ENCODE results near the gene KIF26A. TPM values are rescaled to one million over a fixed set of nuclear protein-coding genes. Genes with fewer than 3 reads are reported as not detected.
A peak's percentile ranks its signal among the peaks of the same experiment; 100 is the strongest.

Gene KIF26A
- total and polyA plus RNA-seq, 2 of the 13 experiments (the other 11 are each of a cell fraction or from before 2014, with no cell fraction given), result not detected

- ChIA-PET CTCF (ENCODE audit: low intra/inter-chr PET ratio, low total read pairs) (no interaction called here), POLR2A (no interaction called here)
- FAIRE-seq, result no peak
- intact Hi-C loops (cut with micrococcal nuclease; ENCODE audit: unreplicated experiment), result no loop called here
- Histone ChIP-seq H2AFZ (ENCODE audit: low read length) (no peak overlapping the region), H3K36me3 (replicated peaks in 1 of 2; ENCODE audit: control insufficient read depth in 1 of 2, insufficient read depth in 2 of 2, low read length in 2 of 2) (no peaks in the 10 kb centered on the region), H3K9me3 (ENCODE audit: low read length) (no peaks in the 10 kb centered on the region), H3K27ac (ENCODE audit: extremely low read length, insufficient read depth, low read length) (no peak overlapping the region), H3K4me2 (ENCODE audit: low read depth, low read length) (no peak overlapping the region), H3K9ac (ENCODE audit: insufficient read depth, low read depth, low read length) (no peak overlapping the region), H3K27me3 (ENCODE audit: control insufficient read depth in 1 of 2, insufficient read depth in 2 of 2, low read length in 2 of 2) (peaks cover 2 to 20% of the 10 kb centered on the region in 2 experiments; a peak in 4 of 5 replicates), H3K4me1 (ENCODE audit: insufficient read depth, low read length) (peaks cover 11% of the 10 kb centered on the region), H4K20me1 (ENCODE audit: insufficient read depth, low read length) (no peaks in the 10 kb centered on the region), H3K4me3 (replicated peaks in 1 of 3; ENCODE audit: insufficient read depth in 1 of 3, low read depth in 2 of 3, low read length in 3 of 3) (no peak overlapping the region), H3K79me2 (ENCODE audit: insufficient read depth, low read length) (no peaks in the 10 kb centered on the region)
- in situ Hi-C loops (cut with HindIII; ENCODE audit: extremely low pct_ligation_motif_present, low pct_unique_long_range_greater_than_20kb), result no loop called here
- BruUV-seq (replicated peaks), result no TSS peak
- WGBS (ENCODE audit: low lambda C conversion rate), result 3% methylated on average over 7 of the region's 15 CpGs
- DNase-seq (ENCODE audit: low spot score), result peak; percentile 33
- peak; percentile 86 for ATAC-seq
- TF ChIP-seq ASH2L (IDR thresholded peaks at IDR 0.05; ENCODE audit: insufficient read length, low read depth, low read length), result no peak
- TF ChIP-seq ZNF670 (CRISPR knock-in tag; IDR thresholded peaks at IDR 0.05; ENCODE audit: borderline replicate concordance), result no peak
- no peak for TF ChIP-seq ZNF549 (CRISPR knock-in tag; IDR thresholded peaks at IDR 0.05)
- no peak for TF ChIP-seq ARNT2 (CRISPR knock-in tag; IDR thresholded peaks at IDR 0.05; ENCODE audit: low read depth)
- TF ChIP-seq ZNF251 (CRISPR knock-in tag; IDR thresholded peaks at IDR 0.05), result no peak
- TF ChIP-seq PHF8 (CRISPR knock-in tag; IDR thresholded peaks at IDR 0.05), result no peak
- TF ChIP-seq ZSCAN9 (CRISPR knock-in tag; IDR thresholded peaks at IDR 0.05; ENCODE audit: borderline replicate concordance), result no peak
- no peak for TF ChIP-seq NCOA1 (CRISPR knock-in tag; IDR thresholded peaks at IDR 0.05)
- no peak for TF ChIP-seq E2F5 (CRISPR knock-in tag; conservative IDR thresholded peaks at IDR 0.05)
- TF ChIP-seq NR1H2 (CRISPR knock-in tag; IDR thresholded peaks at IDR 0.05; ENCODE audit: borderline replicate concordance, low read depth), result no peak
- TF ChIP-seq SMC3 (IDR thresholded peaks at IDR 0.05; ENCODE audit: low read length), result no peak
- no peak for TF ChIP-seq ZBTB7A (CRISPR knock-in tag; IDR thresholded peaks at IDR 0.05)
- TF ChIP-seq ZNF256 (CRISPR knock-in tag; conservative IDR thresholded peaks at IDR 0.05), result no peak
- TF ChIP-seq ZNF713 (CRISPR knock-in tag; IDR thresholded peaks at IDR 0.05), result no peak
- no peak for TF ChIP-seq SRY (CRISPR knock-in tag; IDR thresholded peaks at IDR 0.05)
- no peak for TF ChIP-seq ATF7-NPFF (CRISPR knock-in tag; IDR thresholded peaks at IDR 0.05; ENCODE audit: low read depth)
- TF ChIP-seq HDAC1 (CRISPR knock-in tag; IDR thresholded peaks at IDR 0.05), result no peak
- no peak for TF ChIP-seq MIER3 (CRISPR knock-in tag; IDR thresholded peaks at IDR 0.05; ENCODE audit: borderline replicate concordance)
- TF ChIP-seq HNRNPLL (IDR thresholded peaks at IDR 0.05; ENCODE audit: low read depth, low read length, poor library complexity, severe bottlenecking), result peak; percentile 18
- no peak for TF ChIP-seq ISL2 (CRISPR knock-in tag; IDR thresholded peaks at IDR 0.05)
- peak; percentile 47; the same call in 1 of the 2 replicates for TF ChIP-seq ZNF263 (CRISPR knock-in tag; IDR thresholded peaks at IDR 0.05)
- TF ChIP-seq DMAP1 (CRISPR knock-in tag; IDR thresholded peaks at IDR 0.05), result no peak
- no peak for TF ChIP-seq SOX6 (IDR thresholded peaks at IDR 0.05)
- no peak for TF ChIP-seq SOX6 (CRISPR knock-in tag; IDR thresholded peaks at IDR 0.05)
- no peak for TF ChIP-seq PLRG1 (conservative IDR thresholded peaks at IDR 0.05)
- TF ChIP-seq GATAD1 (CRISPR knock-in tag; IDR thresholded peaks at IDR 0.05), result no peak
- no peak for TF ChIP-seq NFATC3 (CRISPR knock-in tag; IDR thresholded peaks at IDR 0.05)
- no peak for TF ChIP-seq ZNF605 (CRISPR knock-in tag; IDR thresholded peaks at IDR 0.05)
- TF ChIP-seq SP5 (CRISPR knock-in tag; IDR thresholded peaks at IDR 0.05; ENCODE audit: borderline replicate concordance, low read depth), result 0 out of 2 replicates have a peak, but pooled peaks have one; percentile 23
- no peak for TF ChIP-seq SNAPC2 (CRISPR knock-in tag; IDR thresholded peaks at IDR 0.05)
Observed at GRCh38 chr14:104206281-104206904, 68.0 kb downstream of the KIF26A start.

Measured in HepG2 (cell line).